HepG2 (cell line): Measurements from ENCODE around the gene OR4N2. TPM values are rescaled to one million over a fixed set of nuclear protein-coding genes. Genes with fewer than 3 reads are reported as not detected.
"Not testable (repeated sequence)": the region's sequence is repeated elsewhere in the genome, so short reads cannot be mapped to it uniquely, and the experiment has no call there.

ENCODE experiments used
- ATAC-seq: fragments of 200-7000 bp; cut with Tn5 transposase; 3 replicates; pipeline ENCODE4 v1.9.1; 2020; ENCODE audit warnings: mild to moderate bottlenecking, moderate library complexity
- BruUV-seq: library from RNA; stranded (reverse); fragments of 400-500 nt; replicated peaks from 2 replicates; lab custom pipeline; 2021; lab: Mats Ljungman, UMichigan
- CTCF ChIA-PET: fragments of 300-600 bp; formaldehyde crosslinking; extraction: SDS; loops from one replicate; lab custom pipeline; 2021; ENCODE audit warnings: low total read pairs, inconsistent platforms, low intra/inter-chr PET ratio; lab: Yijun Ruan, JAX
- POLR2A ChIA-PET: fragments of 350-600 bp; sonication (Branson Sonifier 250); formaldehyde crosslinking; loops from one replicate; lab custom pipeline; 2020; ENCODE audit warnings: antibody characterized with exemption, inconsistent platforms; lab: Yijun Ruan, JAX
- DNase-seq: peaks from one replicate; pipeline ENCODE4 v3.0.0-alpha.2; 2015; ENCODE audit warnings: low spot score
- FAIRE-seq: peaks from 3 replicates; lab custom pipeline; 2011; peaks lifted over from hg19 to GRCh38; lab: Jason Lieb, UNC
- H2AFZ ChIP-seq: one replicate; pipeline ENCODE4 v1.6.1; 2011; ENCODE audit warnings: low read length, inconsistent platforms
- H3K27ac ChIP-seq: fragments of 300-600 bp; 3 replicates; pipeline ENCODE4 v1.8.0; 2011; ENCODE audit warnings: mixed run types, mild to moderate bottlenecking, mixed read lengths, low read length, inconsistent platforms; ENCODE audit not compliant: insufficient read depth; ENCODE audit errors: extremely low read length
- H3K27me3 ChIP-seq, 2 experiments: fragments of 200-600 bp in 1 of 2; 2 replicates in 1 of 2; 3 replicates in 1 of 2; pipeline versions ENCODE4 v1.6.0 to v1.8.0; 2011; ENCODE audit warnings: low read length in 2 of 2, mild to moderate bottlenecking in 2 of 2, moderate library complexity in 2 of 2, inconsistent platforms in 1 of 2; ENCODE audit not compliant: insufficient read depth in 2 of 2, control insufficient read depth in 1 of 2
- H3K36me3 ChIP-seq, 2 experiments: fragments of 200-600 bp in 1 of 2; replicated peaks in 1 of 2; 2 replicates in 1 of 2; 3 replicates in 1 of 2; pipeline versions ENCODE4 v1.5.1 to v1.8.0; 2011; ENCODE audit warnings: low read length in 2 of 2, inconsistent platforms in 1 of 2; ENCODE audit not compliant: insufficient read depth in 2 of 2, control insufficient read depth in 1 of 2
- H3K4me1 ChIP-seq: 2 replicates; pipeline ENCODE4 v1.5.1; 2012; ENCODE audit warnings: low read length, inconsistent platforms; ENCODE audit not compliant: insufficient read depth
- H3K4me2 ChIP-seq: 2 replicates; pipeline ENCODE4 v1.6.0; 2011; ENCODE audit warnings: low read depth, low read length, inconsistent platforms
- H3K4me3 ChIP-seq, 3 experiments: fragments of 200-600 bp in 1 of 3; sonication (generic), shearing (Covaris generic) in 1 of 3; replicated peaks in 1 of 3; 2 replicates each; pipeline ENCODE4 v1.5.1; 2011 to 2016; ENCODE audit warnings: low read length in 3 of 3, inconsistent platforms in 2 of 3, low read depth in 2 of 3, mild to moderate bottlenecking in 2 of 3, control low read depth in 1 of 3, mixed read lengths in 1 of 3; ENCODE audit not compliant: insufficient read depth in 1 of 3
- H3K79me2 ChIP-seq: one replicate; pipeline ENCODE4 v1.6.1; 2011; ENCODE audit warnings: low read length, inconsistent platforms; ENCODE audit not compliant: insufficient read depth
- H3K9ac ChIP-seq: 2 replicates; pipeline ENCODE4 v1.6.0; 2011; ENCODE audit warnings: mild to moderate bottlenecking, low read depth, low read length, inconsistent platforms; ENCODE audit not compliant: insufficient read depth
- H3K9me3 ChIP-seq: 2 replicates; pipeline ENCODE4 v1.5.1; 2012; ENCODE audit warnings: mild to moderate bottlenecking, low read length
- H4K20me1 ChIP-seq: 2 replicates; pipeline ENCODE4 v1.6.0; 2011; ENCODE audit warnings: inconsistent platforms, mild to moderate bottlenecking, low read length, moderate library complexity; ENCODE audit not compliant: insufficient read depth
- CHD4 ChIP-seq: fragments of 200-600 bp; sonication (generic); IDR thresholded peaks from 2 replicates; pipeline ENCODE4 v1.7.0; 2017; ENCODE audit warnings: mild to moderate bottlenecking, low read length, borderline replicate concordance
- GATAD1 ChIP-seq: IDR thresholded peaks from 2 replicates; pipeline ENCODE4 v1.6.1; 2016; ENCODE audit warnings: missing genetic modification reagents, missing compliant biosample characterization
- ZBTB39 ChIP-seq: sonication (generic); formaldehyde crosslinking; IDR thresholded peaks from 2 replicates; pipeline ENCODE4 v1.5.0; 2020; ENCODE audit warnings: missing genetic modification reagents
- ZHX2 ChIP-seq, 2 experiments: sonication (generic) in 1 of 2; formaldehyde crosslinking in 1 of 2; IDR thresholded peaks; 2 replicates each; pipeline versions ENCODE4 v1.6.1 to v1.9.0; 2014 to 2022; ENCODE audit warnings: antibody characterized with exemption in 1 of 2, borderline replicate concordance in 1 of 2, inconsistent platforms in 1 of 2, low read depth in 1 of 2, missing genetic modification reagents in 1 of 2
- ZNF24 ChIP-seq: fragments of 450-650 bp; IDR thresholded peaks from 2 replicates; pipeline ENCODE4 v1.6.1; 2017; ENCODE audit warnings: antibody characterized with exemption, mild to moderate bottlenecking
- WGBS: methylation state at CpG from one replicate; pipeline ENCODE4 v1.1.6; 2017; ENCODE audit warnings: low lambda C conversion rate; 5-methylcytosine and 5-hydroxymethylcytosine counted together
- in situ Hi-C: cut with HindIII; loops from 2 replicates; pipeline ENCODE4 v1.10.0; 2017; ENCODE audit warnings: low pct_unique_long_range_greater_than_20kb; ENCODE audit not compliant: extremely low pct_ligation_motif_present
- intact Hi-C: fragments of 100-400 bp; cut with micrococcal nuclease; formaldehyde crosslinking; loops from one replicate; pipeline ENCODE4 v1.10.0; 2022; ENCODE audit not compliant: unreplicated experiment
- polyA plus RNA-seq, 8 experiments: library from polyadenylated mRNA; depleted of rRNA in 3 of 8; stranded (reverse) in 7 of 8; unstranded in 1 of 8; fragments of >200 nt; fragmentation: Illumina TruSeq in 4 of 8; extraction: Trizol in 4 of 8; gene quantifications; 2 replicates each; pipeline versions ENCODE4 v1.2.1 to v1.2.3, GENCODE V29; 2011 to 2016; ENCODE audit warnings: low read depth in 4 of 8, missing spikeins in 1 of 8, mixed read lengths in 1 of 8; ENCODE audit not compliant: insufficient read depth in 1 of 8
- total RNA-seq, 5 experiments: library from RNA; depleted of rRNA; stranded (reverse); fragments of >200 nt; fragmentation: Illumina TruSeq; extraction: Trizol; gene quantifications; 2 replicates each; pipeline ENCODE4 v1.2.3, GENCODE V29; 2016; ENCODE audit warnings: low read depth in 1 of 5

The OR4N2 gene
- total and polyA plus RNA-seq, 2 of the 13 experiments (the other 11 are each of a cell fraction or from before 2014, with no cell fraction given) = not detected

DNA sequence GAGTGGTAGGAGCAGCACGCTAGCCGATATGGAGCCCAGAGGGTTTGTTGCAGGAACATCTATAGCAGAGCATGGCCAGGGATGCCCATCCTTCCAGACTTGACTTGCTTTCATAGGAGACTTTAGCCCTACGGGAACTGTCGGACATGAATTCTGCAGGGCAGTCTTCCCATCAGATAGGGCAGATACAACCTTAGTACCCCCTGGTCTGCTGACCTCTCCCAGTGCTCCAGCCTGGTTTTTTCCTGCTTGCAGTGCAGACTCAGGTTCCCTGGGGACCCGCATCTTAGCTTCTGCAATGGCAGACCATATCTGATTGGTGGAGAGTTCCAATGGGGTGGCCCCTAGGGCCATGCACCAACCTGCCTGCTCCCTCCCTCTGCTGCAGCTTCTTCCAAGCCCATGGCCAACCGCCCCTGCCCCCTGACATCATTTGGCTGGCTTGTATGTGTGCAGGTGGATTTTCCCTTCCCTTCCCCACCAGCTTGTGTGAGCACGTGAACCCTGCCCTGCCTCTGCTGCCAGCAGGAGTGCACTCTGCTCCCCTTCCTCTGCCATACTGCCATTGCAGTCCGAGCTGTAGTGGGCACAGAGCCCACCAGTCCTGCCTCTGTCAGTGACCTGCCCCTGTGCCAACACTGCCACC lies 30.8 kb downstream of the OR4N2 start:
- BruUV-seq, intact Hi-C loops: not testable (repeated sequence)

GRCh38 chr14:19838433-19838832 lies 34.9 kb downstream of the OR4N2 start:
- Histone ChIP-seq H3K4me3 (no peak overlapping the region), H3K27me3 (no peaks in the 10 kb centered on the region), H3K9me3 (no peaks in the 10 kb centered on the region; the same call in 1 of the 2 replicates), H3K36me3 (no peaks in the 10 kb centered on the region), H2AFZ (no peak overlapping the region), H3K4me1 (no peaks in the 10 kb centered on the region), H4K20me1 (no peaks in the 10 kb centered on the region), H3K4me2 (no peak overlapping the region), H3K9ac (no peak overlapping the region), H3K79me2 (no peaks in the 10 kb centered on the region), H3K27ac (no peak overlapping the region)
- in situ Hi-C loops (no loop called here), intact Hi-C loops (no loop called here)
- POLR2A ChIA-PET = no interaction called here
- no TSS peak for BruUV-seq
- no peak for DNase-seq
- ATAC-seq = no peak
- no peak for FAIRE-seq
- CTCF ChIA-PET = no interaction called here
- no peak for TF ChIP-seq ZHX2 (IDR thresholded peaks at IDR 0.05; ENCODE audit: low read depth)
- TF ChIP-seq ZHX2 (CRISPR knock-in tag; IDR thresholded peaks at IDR 0.05; ENCODE audit: borderline replicate concordance) = no peak
- TF ChIP-seq ZNF24 = no peak
- no peak for TF ChIP-seq ZBTB39 (CRISPR knock-in tag)
- TF ChIP-seq GATAD1 (CRISPR knock-in tag) = no peak
- no peak for TF ChIP-seq CHD4

More for the DNA sequence above, 30.8 kb downstream of the OR4N2 start:
- FAIRE-seq, H4K20me1 ChIP-seq, H3K4me2 ChIP-seq, H3K9ac ChIP-seq, H3K27ac ChIP-seq, H3K4me3 ChIP-seq, POLR2A ChIA-PET, H2AFZ ChIP-seq, CTCF ChIA-PET, H3K79me2 ChIP-seq, DNase-seq, H3K9me3 ChIP-seq, H3K36me3 ChIP-seq, H3K27me3 ChIP-seq, in situ Hi-C loops, H3K4me1 ChIP-seq, ATAC-seq: not testable (repeated sequence)
- WGBS = 4% methylated on average over 8 of the region's 8 CpGs
